NK-92 treated with Interleukin-12 subunit alpha and Interleukin-12 subunit beta, amount 100 ng/mL, for 24 hours (cell line): ENCODE results near the gene SPATA33.
"Not testable (repeated sequence)": the region's sequence is repeated elsewhere in the genome, so short reads cannot be mapped to it uniquely, and the experiment has no call there.

ENCODE experiments used
- DNase-seq: peaks from one replicate; lab custom pipeline; 2025; lab: John Stamatoyannopoulos, UW

Gene SPATA33

GRCh38 chr16:89664238-89664637 lies 6.6 kb downstream of the SPATA33 start:
- not testable (repeated sequence) for DNase-seq

DNA sequence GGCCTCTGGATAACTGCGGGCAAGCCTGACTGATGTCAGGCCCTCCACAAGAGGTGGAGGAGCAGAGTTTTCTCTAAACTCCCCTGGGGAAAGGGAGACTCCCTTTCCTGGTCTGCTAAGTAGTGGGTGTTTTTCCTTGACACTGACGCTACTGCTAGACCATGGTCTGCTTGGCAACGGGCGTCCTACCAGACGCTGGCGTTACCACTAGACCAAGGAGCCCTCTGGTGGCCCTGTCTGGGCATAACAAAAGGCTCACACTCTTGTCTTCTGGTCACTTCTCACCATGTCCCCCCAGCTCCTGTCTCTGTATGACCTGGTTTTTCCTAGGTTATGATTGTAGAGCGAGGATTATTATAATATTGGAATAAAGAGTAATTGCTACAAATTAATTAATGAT lies 9.4 kb downstream of the SPATA33 start:
- DNase-seq: not testable (repeated sequence)

- DNase-seq: no peak
Measured at GRCh38 chr16:89667633-89668032, 10.0 kb downstream of the SPATA33 start.

DNA sequence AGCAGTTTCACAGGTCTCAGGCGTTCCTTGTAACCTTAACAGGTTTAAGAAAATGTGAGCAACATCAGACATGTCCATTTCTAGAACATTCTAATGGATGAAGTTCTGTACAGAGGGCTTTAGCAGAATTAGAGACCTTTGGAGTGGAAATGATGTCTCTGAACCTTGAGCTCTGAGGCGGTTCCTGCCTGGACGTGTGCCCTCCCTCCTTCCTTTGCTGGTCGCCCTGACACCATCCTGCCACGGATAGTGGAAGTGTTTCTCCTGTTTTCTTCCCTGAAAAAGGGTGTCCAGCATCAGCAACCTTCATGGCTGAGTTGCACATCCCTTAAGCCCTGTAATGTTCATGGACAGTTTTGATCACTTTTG lies 11.1 kb downstream of the SPATA33 start:
- DNase-seq: no peak

DNA sequence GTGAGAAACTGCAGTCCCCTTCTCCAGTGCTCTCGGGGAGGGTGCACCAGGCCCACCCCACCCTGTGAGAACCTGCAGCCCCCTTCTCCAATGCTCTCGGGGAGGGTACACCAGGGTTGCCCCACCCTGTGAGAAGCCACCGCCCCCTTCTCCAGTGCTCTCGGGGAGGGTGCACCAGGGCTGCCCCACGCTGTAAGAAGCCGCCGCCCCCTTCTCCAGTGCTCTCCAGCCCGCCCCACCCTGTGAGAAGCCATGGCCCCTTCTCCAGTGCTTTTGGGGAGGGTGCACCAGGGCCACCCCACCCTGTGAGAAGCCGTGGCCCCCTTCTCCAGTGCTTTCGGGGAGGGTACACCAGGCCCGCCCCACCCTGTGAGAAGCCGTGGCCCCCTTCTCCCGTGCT lies 12.1 kb downstream of the SPATA33 start:
- DNase-seq: no peak

DNA sequence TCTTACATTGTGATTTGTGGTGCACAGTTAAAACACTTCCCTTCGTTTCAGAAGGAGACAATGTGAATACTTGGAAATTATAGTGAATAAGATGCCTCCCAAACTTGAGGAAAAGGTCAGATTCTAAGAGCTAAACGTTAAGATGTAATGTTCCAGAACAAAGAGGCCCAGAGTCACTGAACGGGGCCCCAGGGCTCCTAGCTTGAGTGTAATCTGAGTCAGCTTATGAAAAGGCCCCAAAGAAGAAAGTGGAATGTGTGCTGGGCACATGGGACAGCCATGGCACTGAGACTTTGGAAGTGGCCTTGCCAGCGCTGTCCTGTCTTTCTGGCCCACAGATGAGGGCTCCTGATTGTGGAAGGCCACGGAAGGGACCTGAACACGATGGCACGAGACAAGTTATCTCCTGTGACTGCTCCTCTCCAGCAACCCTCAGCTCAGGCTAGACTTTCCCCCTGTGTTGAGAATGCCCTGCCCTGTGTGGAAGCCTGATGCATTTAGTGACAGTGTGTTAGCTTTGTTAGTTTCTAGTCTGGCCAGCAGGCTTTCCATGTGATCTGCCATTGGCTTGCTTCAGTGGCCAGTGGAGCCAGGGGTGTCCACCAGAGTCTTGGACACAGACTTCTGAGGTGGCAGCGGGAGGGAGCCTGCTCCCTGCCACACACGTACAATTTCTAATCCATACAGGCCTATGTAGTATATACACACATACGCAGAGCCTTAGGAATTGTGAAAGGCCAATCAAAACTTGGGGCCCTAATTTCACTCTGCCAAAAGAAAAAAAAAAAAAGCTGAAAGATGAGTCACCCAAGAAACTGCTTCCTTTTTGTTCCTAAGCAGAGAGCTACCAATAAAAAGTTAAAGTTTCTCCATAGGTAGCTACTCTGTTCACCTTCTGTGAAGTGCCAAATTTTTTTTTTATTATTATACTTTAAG lies 13.1 kb downstream of the SPATA33 start:
- DNase-seq: no peak

- DNase-seq: not testable (repeated sequence)
Measured at GRCh38 chr16:89671565-89671964, 13.9 kb downstream of the SPATA33 start.

DNA sequence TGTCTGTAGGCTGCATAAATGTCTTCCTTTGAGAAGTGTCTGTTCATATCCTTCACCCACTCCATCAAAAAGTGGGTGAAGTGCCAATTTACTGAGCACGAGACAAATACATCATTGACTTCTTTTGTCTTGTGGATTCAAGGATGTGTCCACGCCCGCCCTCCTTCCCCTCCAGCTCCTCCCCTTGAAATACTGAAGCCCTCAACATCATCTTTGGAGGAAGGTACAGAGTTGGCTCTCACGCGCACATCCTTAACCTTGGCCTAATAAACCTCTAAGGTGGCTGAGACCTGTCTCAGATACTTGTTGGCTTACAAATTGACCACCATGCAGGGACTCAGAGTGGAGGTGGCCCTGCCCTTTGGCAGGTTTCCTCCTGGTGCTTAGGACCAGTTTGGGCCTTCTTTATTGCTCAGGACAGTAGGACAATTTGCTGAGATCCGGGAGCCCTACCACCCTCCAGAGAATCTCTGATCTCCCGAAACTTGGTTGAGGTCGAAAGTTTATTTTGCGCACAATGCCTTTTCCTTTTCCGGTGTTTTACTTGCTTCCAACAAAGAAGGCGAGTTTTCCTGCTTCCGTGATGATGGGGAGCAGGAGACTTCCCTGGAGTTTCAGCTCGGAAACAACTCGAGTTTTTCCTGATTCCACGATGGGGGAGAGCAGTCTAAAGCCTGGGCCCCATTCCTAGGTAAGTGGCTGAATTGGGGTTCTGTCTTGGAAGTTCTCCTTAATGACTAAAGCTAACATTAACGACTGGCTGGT lies 14.7 kb downstream of the SPATA33 start:
- no peak for DNase-seq

GRCh38 chr16:89678258-89678657 lies 20.6 kb downstream of the SPATA33 start:
- DNase-seq: no peak

DNA sequence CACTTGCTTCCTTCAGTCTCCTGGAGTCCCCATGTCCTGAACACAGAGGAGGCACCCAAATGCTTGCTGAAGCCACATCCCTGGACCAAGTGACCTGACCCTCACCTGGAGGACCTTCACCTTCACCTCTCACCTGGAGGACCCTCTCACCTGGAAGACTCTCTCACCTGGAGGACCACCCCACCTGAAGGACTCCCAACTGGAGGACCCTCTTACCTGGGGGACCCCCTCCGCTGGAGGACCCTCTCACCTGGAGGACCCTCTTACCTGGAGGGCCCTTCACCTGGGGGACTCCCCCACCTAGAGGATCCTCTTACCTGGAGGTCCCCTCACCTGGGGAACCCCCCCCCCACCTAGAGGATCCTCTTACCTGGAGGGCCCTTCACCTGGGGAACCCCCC lies 28.3 kb downstream of the SPATA33 start:
- DNase-seq: no peak

DNA sequence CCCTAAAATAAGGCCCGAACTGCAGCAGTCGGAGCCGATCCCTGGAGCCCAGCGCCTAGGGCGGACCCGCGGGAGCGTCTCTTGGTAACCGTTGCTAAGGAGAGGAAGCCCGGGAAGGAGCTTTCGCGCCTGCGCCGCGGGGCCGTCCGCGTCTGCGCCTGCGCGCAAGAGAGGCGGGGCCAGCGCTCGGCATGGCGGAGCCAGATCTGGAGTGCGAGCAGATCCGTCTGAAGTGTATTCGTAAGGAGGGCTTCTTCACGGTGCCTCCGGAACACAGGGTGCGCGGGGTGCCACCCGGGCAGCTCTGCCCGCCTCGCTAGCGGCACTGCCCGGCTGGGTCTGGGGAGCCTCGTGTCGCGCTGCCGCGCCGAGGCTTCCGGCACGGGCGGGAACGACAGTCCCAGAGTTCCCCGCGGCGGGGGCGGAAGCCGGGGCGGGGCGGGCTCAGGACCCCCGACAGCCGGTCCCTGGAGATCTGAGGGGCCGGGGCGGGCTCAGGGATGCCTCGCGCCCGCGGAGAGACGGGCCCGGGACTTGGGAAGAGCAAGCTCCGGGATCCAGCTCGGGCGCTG lies 29.0 kb downstream of the SPATA33 start, which contains the start of gene CDK10:
CDK10 (plus strand) TSS at position 170 of the 572 bp plus-strand sequence; CDS start at position 192, 22 bp downstream.
- peak; percentile 56 for DNase-seq

- no peak for DNase-seq
Measured at GRCh38 chr16:89687092-89687940, 29.7 kb downstream of the SPATA33 start.

DNA sequence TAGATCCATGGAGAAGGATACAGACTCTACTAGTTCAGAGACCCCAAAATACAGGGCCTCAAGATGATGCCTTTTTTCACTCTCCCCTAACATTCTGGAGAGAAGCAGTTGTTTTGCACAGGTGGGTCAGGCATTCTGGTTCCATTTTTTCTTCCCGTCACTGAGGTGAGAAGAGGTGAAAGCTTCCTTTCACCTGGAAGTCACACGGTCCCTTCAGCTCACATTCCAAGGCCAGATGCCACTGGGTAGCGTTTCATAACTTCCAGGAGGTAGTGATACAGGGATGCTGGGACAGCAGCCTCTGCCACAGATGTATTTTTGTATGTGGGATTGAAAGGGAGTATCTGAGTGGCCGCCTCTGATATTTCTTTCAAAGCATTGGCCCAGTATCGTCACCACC lies 30.8 kb downstream of the SPATA33 start:
- DNase-seq: no peak

- DNase-seq: no peak
Measured at GRCh38 chr16:89689142-89689541, 31.5 kb downstream of the SPATA33 start.

GRCh38 chr16:89689621-89690020 lies 32.0 kb downstream of the SPATA33 start:
- DNase-seq: not testable (repeated sequence)

GRCh38 chr16:89690392-89690901 lies 32.8 kb downstream of the SPATA33 start:
- no peak for DNase-seq

GRCh38 chr16:89691231-89691985 lies 33.8 kb downstream of the SPATA33 start:
- no peak for DNase-seq

DNA sequence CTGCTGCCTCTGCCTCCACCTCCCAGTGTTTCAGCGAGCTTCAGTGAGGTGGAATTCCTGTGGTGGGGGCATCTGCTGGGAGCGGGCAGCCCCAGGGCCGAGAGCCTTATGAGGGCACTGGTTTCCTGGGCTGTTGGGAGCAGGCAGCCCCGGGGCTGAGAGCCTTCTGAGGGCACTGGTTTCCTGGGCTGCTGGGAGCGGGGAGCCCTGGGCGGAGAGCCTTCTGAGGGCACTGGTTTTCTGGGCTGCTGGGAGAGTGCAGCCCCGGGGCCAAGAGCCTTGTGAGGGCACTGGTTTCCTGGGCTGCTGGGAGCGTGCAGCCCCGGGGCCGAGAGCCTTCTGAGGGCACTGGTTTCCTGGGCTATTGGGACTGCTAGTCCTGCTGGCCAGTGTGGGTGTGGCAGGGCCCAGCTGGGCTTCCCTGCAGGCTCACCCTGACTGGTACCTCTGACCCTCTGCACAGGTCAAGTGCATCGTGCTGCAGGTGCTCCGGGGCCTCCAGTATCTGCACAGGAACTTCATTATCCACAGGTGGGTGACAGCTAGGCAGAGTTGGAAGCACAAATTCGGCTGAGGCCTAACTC lies 34.4 kb downstream of the SPATA33 start:
- no peak for DNase-seq

DNA sequence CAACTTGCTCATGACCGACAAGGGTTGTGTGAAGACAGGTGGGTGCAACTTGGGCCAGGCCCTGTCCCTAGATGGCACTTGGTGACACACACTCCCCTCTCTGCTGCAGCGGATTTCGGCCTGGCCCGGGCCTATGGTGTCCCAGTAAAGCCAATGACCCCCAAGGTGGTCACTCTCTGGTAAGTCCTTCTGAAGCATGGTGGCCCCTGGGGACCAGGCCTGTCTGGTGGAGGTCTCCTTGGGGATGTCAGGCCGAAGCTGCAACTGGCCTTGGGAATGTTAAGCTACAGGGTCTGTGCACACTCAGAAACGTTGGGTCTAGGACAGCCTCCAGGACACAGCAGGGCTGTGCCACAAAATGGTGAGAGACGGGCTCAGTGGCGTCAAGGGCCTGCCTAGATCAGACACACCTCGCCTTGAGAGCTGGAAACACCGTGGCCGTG lies 35.7 kb downstream of the SPATA33 start:
- no peak for DNase-seq
